Left hindlimb (tissue), 1 donor: ENCODE data around the gene C3orf20.

ENCODE experiments used
- DNase-seq: peaks from one replicate; pipeline ENCODE4 v3.0.0-alpha.2; 2018

The C3orf20 gene

GRCh38 chr3:14761866-14762265 is 86.9 kb downstream of the C3orf20 start:
- no peak for DNase-seq

GRCh38 chr3:14762701-14763100 is 87.8 kb downstream of the C3orf20 start:
- DNase-seq = no peak

DNA sequence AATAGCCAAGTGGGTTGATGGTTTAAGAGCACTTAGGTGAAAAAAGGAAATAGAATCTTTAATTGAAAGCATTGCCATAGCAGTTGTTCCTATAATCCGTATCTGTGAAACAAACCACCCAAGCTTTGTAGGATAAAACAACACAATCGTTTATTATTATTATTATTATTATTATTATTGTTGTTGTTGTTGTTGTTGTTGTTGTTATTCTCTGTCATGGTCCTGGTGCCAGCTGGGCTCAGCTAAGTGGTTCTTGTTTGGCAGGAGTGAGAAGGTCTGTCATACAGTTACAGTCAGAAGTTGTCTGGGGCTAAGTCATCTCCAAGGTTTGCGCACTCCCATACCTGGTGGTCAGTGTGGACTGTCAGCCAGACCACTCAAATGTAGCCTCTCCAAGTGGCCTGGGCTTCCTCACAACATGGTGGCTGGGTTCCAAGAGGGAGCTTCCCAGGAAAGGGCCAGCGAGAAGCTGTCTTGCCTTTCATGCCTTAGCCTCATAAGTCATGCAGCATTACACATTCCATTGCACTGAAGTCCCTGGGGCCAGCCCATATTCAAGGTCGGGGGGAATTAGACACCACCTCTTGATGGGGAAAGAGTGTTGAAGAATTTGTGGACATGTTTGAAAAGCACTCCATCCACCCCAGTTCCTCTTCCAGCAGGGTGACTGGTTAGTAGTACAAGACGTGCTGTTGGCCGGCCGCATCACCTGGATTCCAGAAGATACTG is 89.6 kb downstream of the C3orf20 start:
- DNase-seq = no peak

DNA sequence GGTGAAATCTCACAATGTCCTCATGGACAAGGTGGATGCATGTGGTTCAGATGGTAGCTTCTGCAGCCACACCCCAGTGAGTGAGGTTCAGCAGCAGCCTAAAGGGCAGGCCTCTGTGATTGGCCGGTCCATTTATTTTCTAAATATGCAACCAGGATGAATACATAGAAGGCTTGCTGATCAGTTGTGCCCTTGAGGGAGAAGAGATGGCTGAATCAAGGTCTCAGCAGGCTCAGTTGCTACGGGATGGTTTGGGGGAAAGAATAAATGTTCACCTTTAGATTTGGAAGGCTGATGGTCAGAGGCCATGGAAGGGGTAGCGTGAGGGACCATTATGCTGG is 90.1 kb downstream of the C3orf20 start:
- DNase-seq = no peak

DNA sequence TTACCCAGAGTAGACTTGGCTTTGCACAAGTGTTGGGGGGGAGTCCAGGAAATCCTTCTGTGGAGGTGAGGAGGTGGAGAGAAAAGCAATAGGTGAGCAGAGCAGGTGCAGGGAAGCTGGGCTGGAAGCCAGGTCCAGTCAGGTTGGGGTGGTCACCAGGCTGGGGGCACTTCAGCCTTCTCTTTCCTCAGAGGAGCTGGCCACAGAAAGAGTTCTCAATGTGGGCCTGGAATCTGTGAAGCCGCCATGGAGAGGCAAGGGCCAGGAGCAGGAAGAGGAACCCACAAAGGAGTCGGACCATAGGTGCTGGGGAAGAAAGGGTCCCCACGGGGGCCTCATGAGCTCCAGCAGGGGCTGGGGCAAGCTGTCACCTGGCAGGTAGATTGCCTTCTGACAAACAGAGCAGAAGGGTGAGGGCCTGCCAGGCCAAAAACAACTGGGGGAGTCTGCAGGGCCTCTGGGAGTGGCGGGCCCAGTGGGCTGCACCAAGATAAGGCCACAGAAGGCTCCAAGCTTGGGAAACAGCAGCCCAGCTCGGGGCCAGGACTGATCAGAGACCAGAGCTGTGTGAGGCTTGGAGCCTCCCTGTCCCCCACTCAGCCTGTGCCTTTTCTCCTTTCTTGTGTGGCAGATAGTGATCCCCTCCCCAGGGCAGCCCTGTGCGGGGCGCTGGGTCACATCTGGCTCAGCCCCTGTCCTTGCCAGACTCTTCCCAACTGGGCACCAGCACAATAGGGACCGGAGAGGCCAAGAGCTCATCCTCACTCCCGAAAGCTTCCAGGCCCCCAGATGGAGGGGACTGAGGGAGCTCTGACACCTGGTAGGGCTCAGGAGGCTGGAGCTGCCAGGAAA is 90.9 kb downstream of the C3orf20 start:
- no peak for DNase-seq

GRCh38 chr3:14766428-14767244 is 91.7 kb downstream of the C3orf20 start:
- no peak for DNase-seq

- no peak for DNase-seq
These were observed 92.5 kb downstream of the C3orf20 start for GRCh38 chr3:14767245-14768051.

GRCh38 chr3:14768182-14768790 is 93.3 kb downstream of the C3orf20 start:
- no peak for DNase-seq

DNA sequence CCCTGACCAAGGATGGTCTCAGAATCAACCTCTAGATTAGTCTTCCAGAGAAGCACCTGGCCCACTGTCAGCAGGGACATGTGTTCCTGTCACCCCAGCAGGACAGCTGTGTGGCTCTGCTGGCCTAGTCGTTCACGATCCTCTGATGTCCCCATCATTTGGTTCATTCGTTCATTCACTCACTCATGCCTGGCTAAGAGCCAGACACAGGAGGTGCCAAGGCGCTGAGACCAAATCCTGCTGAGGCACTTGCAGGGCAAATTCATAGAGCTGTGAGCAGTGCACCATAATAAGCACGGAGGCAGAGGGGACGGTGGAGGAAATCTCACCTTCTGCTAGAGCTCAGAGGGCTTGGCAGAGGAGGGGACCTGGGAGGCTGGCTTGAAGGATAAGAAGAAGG is 93.9 kb downstream of the C3orf20 start:
- DNase-seq = no peak

DNA sequence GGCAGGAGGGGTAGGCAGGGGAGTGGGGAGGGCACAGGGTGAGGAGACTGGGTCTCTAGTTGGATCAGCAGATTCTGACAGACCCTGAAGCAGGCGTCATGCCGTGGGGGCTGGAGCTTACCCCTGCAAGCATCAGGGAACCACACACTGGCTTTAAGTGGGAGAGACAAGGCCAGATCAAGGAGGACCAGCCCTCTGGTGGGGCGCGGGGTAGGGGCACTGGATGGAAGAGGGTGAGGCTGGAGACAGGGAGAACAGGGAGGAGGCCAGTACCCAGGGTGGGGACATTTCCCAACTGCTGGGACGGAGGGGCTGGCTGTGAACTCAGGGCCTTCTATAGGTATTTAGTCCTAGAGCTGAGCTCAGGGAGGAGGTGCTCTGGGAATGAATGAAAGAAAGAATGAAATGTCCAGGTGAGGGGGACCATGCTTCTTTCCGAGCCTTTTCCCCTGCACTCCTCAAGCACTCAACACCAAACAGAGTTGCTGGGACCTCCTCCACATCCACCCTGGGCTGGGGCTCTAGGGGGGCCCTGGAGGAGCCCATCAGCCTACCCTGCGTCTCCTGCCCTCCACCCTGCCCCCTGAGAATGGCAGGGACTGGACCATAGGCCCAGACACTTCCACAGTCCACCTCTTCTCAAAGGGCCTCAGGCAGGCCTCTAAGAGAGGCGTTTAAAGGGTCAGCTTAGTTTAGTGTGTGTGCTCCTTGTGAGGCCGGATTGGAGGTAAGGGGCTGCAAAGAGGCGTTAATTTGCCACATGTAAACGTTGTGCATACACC is 94.8 kb downstream of the C3orf20 start:
- DNase-seq = no peak

- DNase-seq = no peak
These were observed 95.7 kb downstream of the C3orf20 start for GRCh38 chr3:14770591-14770990.

GRCh38 chr3:14771593-14772497 is 96.9 kb downstream of the C3orf20 start:
- no peak for DNase-seq

- DNase-seq = no peak
These were observed 97.7 kb downstream of the C3orf20 start for GRCh38 chr3:14772533-14773138.

GRCh38 chr3:14773281-14773680 is 98.3 kb downstream of the C3orf20 start:
- DNase-seq = no peak

DNA sequence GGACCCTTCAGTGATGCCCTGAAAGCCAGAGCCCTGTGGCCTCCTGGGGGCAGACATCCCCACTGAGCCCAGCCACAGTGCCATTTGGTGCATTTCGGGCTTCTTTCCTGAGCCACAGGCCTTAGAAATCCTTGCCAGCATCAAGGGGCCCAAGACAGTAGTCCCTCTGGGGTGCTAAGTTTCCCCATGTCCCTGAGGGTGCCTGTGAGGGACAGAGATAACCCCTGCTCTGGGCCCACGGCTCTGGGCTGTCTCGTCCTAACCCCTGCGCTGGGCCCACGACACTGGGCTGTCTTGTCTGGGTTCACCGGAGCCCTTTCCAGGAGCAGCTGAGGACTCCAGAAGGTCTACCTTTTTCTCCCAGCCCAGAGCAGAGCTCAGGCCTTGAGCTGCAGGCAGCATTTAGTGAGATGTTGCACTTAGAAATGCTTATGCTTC is 98.8 kb downstream of the C3orf20 start:
- DNase-seq = no peak

GRCh38 chr3:14774431-14774830 is 99.5 kb downstream of the C3orf20 start:
- no peak for DNase-seq

DNA sequence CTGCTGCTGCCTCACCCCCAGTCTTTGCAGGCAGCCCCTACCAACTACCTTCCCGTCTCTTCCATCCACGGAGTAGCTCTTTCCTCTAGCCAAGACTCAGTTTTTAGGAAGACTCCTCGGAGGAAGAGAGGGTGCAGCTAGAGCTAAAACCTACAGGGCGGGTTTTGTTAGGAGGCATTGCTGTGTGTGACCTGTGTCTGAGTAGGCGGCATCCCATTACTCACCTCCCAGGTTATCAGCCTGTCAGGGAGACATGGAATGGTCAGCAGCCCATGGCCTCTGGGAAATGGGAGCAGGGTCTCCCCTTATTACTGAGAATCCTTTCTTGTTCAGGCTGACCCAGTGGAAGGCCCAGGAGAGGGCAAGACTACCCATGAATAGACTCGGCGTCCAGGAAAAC is 100.1 kb downstream of the C3orf20 start:
- DNase-seq = no peak

GRCh38 chr3:14775563-14775962 is 100.6 kb downstream of the C3orf20 start:
- DNase-seq = no peak

GRCh38 chr3:14779069-14779685 is 104.2 kb downstream of the C3orf20 start:
- DNase-seq = no peak
